Tibial nerve (tissue), 4 donors: ENCODE data around the gene LRRC8A.

ENCODE experiments used
- EP300 ChIP-seq, 2 donors: sonication (generic); formaldehyde crosslinking; IDR thresholded peaks; one replicate each; pipeline ENCODE4 v1.6.1; 2017; ENCODE audit warnings: antibody characterized with exemption in 2 of 2, mild to moderate bottlenecking in 1 of 2
- POLR2A ChIP-seq, 2 donors: fragments of 450-650 bp; IDR thresholded peaks; one replicate each; pipeline ENCODE4 v1.6.1; 2017; ENCODE audit warnings: antibody characterized with exemption in 2 of 2, mild to moderate bottlenecking in 2 of 2, moderate library complexity in 2 of 2
- TF ChIP-seq, protein P1 (sequence below), 5 experiments: fragments of 200-600 bp in 3 of 5; fragments of 450-650 bp in 2 of 5; sonication (generic) in 3 of 5; IDR thresholded peaks; one replicate each; pipeline ENCODE4 v1.5.1; 2016 to 2019; ENCODE audit warnings: antibody characterized with exemption in 5 of 5, mild to moderate bottlenecking in 3 of 5, moderate library complexity in 2 of 5

DNA sequence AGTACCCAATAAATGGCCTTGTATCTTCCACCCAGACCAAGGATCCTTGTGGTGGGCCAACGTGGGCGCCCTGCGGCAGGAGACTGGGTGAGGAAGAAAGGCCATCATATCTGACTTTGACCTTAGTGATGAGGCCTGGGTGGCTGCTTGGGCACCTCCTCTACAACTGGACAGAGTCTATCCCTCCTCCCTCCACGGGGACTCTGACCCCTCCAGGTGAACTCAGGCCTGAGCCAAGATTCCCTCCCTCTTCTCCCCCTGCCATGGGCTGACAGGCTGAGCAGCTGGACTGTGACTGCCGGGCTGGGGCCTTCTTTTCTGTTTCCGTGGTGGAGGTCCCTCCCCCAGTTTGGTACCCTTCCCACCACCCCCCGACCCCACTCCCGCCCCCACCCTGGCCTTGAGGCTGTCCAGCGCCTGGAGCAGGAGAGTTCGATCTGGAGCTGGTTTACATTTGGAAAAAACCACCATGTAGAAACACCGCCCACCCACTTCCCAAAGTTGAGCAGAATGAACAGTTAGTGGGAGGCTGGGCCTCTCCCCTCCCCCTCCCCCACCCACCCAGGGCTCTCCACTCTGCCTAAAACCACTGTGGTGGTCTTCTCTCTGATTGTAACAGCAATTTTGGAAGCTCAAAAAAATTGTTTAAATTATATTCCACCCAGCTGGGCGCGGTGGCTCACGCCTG lies 37.6 kb downstream of the LRRC8A start:
- TF ChIP-seq POLR2A (IDR thresholded peaks at IDR 0.05) (no peak), EP300 (IDR thresholded peaks at IDR 0.05) (no peak)
- TF ChIP-seq, protein P1, sequence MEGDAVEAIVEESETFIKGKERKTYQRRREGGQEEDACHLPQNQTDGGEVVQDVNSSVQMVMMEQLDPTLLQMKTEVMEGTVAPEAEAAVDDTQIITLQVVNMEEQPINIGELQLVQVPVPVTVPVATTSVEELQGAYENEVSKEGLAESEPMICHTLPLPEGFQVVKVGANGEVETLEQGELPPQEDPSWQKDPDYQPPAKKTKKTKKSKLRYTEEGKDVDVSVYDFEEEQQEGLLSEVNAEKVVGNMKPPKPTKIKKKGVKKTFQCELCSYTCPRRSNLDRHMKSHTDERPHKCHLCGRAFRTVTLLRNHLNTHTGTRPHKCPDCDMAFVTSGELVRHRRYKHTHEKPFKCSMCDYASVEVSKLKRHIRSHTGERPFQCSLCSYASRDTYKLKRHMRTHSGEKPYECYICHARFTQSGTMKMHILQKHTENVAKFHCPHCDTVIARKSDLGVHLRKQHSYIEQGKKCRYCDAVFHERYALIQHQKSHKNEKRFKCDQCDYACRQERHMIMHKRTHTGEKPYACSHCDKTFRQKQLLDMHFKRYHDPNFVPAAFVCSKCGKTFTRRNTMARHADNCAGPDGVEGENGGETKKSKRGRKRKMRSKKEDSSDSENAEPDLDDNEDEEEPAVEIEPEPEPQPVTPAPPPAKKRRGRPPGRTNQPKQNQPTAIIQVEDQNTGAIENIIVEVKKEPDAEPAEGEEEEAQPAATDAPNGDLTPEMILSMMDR (IDR thresholded peaks at IDR 0.05): no peak
